Neural progenitor cell (in vitro differentiated cells): ENCODE data around the gene DCC. TPM values are rescaled to one million over a fixed set of nuclear protein-coding genes. Genes with fewer than 3 reads are reported as not detected.

ENCODE experiments used
- DNase-seq: peaks from one replicate; pipeline ENCODE4 v3.0.0-alpha.2; 2016; ENCODE audit warnings: low spot score
- H2AFZ ChIP-seq: fragments of 200-600 bp; sonication (generic); replicated peaks from 2 replicates; pipeline ENCODE4 v1.6.1; 2016; ENCODE audit warnings: antibody characterized with exemption
- H3F3A ChIP-seq: fragments of 200-600 bp; sonication (generic); 2 replicates; pipeline ENCODE4 v1.6.1; 2016; ENCODE audit warnings: antibody characterized with exemption, low read depth
- H3K27ac ChIP-seq: fragments of 200-600 bp; sonication (generic); 2 replicates; pipeline ENCODE4 v1.5.1; 2016; ENCODE audit warnings: mild to moderate bottlenecking
- H3K27me3 ChIP-seq: fragments of 200-600 bp; sonication (generic); 2 replicates; pipeline ENCODE4 v1.6.1; 2016; ENCODE audit warnings: mild to moderate bottlenecking, moderate library complexity
- H3K36me3 ChIP-seq: fragments of 200-600 bp; sonication (generic); 2 replicates; pipeline ENCODE4 v1.5.1; 2016
- H3K4me1 ChIP-seq: fragments of 200-600 bp; sonication (generic); 2 replicates; pipeline ENCODE4 v1.6.1; 2016; ENCODE audit warnings: mixed run types
- H3K4me2 ChIP-seq: fragments of 200-600 bp; sonication (generic); 2 replicates; pipeline ENCODE4 v1.6.1; 2016
- H3K4me3 ChIP-seq: fragments of 200-600 bp; sonication (generic); 2 replicates; pipeline ENCODE4 v1.5.1; 2016
- H3K79me2 ChIP-seq: fragments of 200-600 bp; sonication (generic); 2 replicates; pipeline ENCODE4 v1.6.1; 2016; ENCODE audit warnings: low read depth
- H3K9ac ChIP-seq: fragments of 200-600 bp; sonication (generic); 2 replicates; pipeline ENCODE4 v1.6.1; 2016
- H3K9me3 ChIP-seq: fragments of 200-600 bp; sonication (generic); 2 replicates; pipeline ENCODE4 v1.5.1; 2016; ENCODE audit warnings: low read depth
- H4K20me1 ChIP-seq: fragments of 200-600 bp; sonication (generic); 2 replicates; pipeline ENCODE4 v1.6.1; 2016; ENCODE audit warnings: low read depth
- H3K27ac Mint-ChIP-seq: 3 replicates; pipeline ENCODE4 v1.8.0; 2021; ENCODE audit warnings: mixed read lengths
- H3K27me3 Mint-ChIP-seq: 2 replicates; pipeline ENCODE4 v1.8.0; 2022; ENCODE audit warnings: low read depth, mild to moderate bottlenecking, inconsistent platforms, moderate library complexity, mixed read lengths; ENCODE audit not compliant: insufficient read depth
- H3K36me3 Mint-ChIP-seq: 3 replicates; pipeline ENCODE4 v1.8.0; 2021; ENCODE audit warnings: mixed read lengths
- H3K4me1 Mint-ChIP-seq: 3 replicates; pipeline ENCODE4 v1.8.0; 2021; ENCODE audit warnings: mixed read lengths
- H3K4me3 Mint-ChIP-seq: 3 replicates; pipeline ENCODE4 v1.8.0; 2021; ENCODE audit warnings: mild to moderate bottlenecking, moderate library complexity, mixed read lengths
- H3K9me3 Mint-ChIP-seq: 3 replicates; pipeline ENCODE4 v1.8.0; 2020; ENCODE audit warnings: mixed read lengths
- CTCF ChIP-seq: fragments of 200-600 bp; sonication (generic); IDR thresholded peaks from 2 replicates; pipeline ENCODE4 v1.5.1; 2017; ENCODE audit warnings: antibody characterized with exemption, mild to moderate bottlenecking
- EZH2 ChIP-seq: fragments of 200-600 bp; sonication (generic); IDR thresholded peaks from 2 replicates; pipeline ENCODE4 v1.6.1; 2017; ENCODE audit warnings: antibody characterized with exemption, mild to moderate bottlenecking, moderate library complexity
- EZH2phosphoT487 ChIP-seq: fragments of 200-600 bp; sonication (generic); IDR thresholded peaks from 2 replicates; pipeline ENCODE4 v1.6.1; 2017; ENCODE audit warnings: antibody characterized with exemption
- total RNA-seq: library from RNA; depleted of rRNA; stranded (reverse); fragments of >200 nt; gene quantifications from 2 replicates; pipeline ENCODE4 v1.2.3, GENCODE V29; 2015; ENCODE audit warnings: low replicate concordance

Gene DCC
- total RNA-seq, 1 donor from 2014 or later: 0.41 TPM

- Histone ChIP-seq H3K4me1 (no peaks in the 10 kb centered on the region), H3K4me3 (no peak overlapping the region), H3K27me3 (no peaks in the 10 kb centered on the region), H3K4me2 (no peak overlapping the region), H3F3A (no peaks in the 10 kb centered on the region), H3K27ac (no peak overlapping the region), H3K9me3 (no peaks in the 10 kb centered on the region), H3K36me3 (no peaks in the 10 kb centered on the region), H4K20me1 (no peaks in the 10 kb centered on the region), H2AFZ (no peak overlapping the region), H3K9ac (no peak overlapping the region), H3K79me2 (no peaks in the 10 kb centered on the region)
- peaks cover 2% of the 10 kb centered on the region for H3K36me3 Mint-ChIP-seq
- DNase-seq: no peak
- no peak overlapping the region for H3K4me3 Mint-ChIP-seq
- H3K27ac Mint-ChIP-seq: no peak overlapping the region
- TF ChIP-seq CTCF (no peak), EZH2 (no peak), EZH2phosphoT487 (no peak)
- H3K4me1 Mint-ChIP-seq: no peaks in the 10 kb centered on the region
- H3K27me3 Mint-ChIP-seq: no peaks in the 10 kb centered on the region
- peaks cover 2% of the 10 kb centered on the region for H3K9me3 Mint-ChIP-seq
Observed at GRCh38 chr18:52544086-52544485, 204.1 kb downstream of the DCC start.

- no peak overlapping the region for H3K9ac ChIP-seq
- no peak for DNase-seq
- no peaks in the 10 kb centered on the region for H3K27me3 ChIP-seq
- H3K4me2 ChIP-seq: no peak overlapping the region
- Mint-ChIP-seq H3K27ac (no peak overlapping the region), H3K4me1 (no peaks in the 10 kb centered on the region), H3K9me3 (no peaks in the 10 kb centered on the region), H3K36me3 (no peaks in the 10 kb centered on the region), H3K4me3 (no peak overlapping the region), H3K27me3 (no peaks in the 10 kb centered on the region)
- no peaks in the 10 kb centered on the region for H3K36me3 ChIP-seq
- TF ChIP-seq CTCF (no peak), EZH2 (no peak), EZH2phosphoT487 (no peak)
- no peaks in the 10 kb centered on the region for H3K4me1 ChIP-seq
- no peak overlapping the region for H3K4me3 ChIP-seq
- no peaks in the 10 kb centered on the region for H3F3A ChIP-seq
- no peak overlapping the region for H2AFZ ChIP-seq
- H3K79me2 ChIP-seq: no peaks in the 10 kb centered on the region
- no peaks in the 10 kb centered on the region for H3K9me3 ChIP-seq
- no peak overlapping the region for H3K27ac ChIP-seq
- H4K20me1 ChIP-seq: no peaks in the 10 kb centered on the region
Observed at GRCh38 chr18:52546686-52547346, 206.8 kb downstream of the DCC start.

DNA sequence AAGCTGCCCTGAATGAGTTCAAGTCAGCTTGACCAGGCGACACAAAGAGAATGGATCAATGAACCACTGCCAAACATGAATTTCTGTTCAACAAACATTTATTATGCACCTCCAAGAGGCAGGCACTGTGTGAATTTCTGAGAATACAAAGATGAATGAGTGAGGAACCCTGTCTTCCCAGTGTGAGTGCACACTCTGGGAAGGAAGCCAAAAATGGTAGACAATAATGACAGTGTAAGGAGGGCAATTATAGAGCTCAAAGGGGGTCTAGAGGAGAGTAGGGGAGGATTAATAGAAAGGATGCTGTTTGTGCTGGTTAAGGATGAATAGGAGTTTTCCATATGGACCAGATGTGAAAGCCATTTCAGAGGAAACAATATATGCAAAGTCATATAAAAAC, 213.4 kb downstream of the DCC start:
- no peaks in the 10 kb centered on the region for H3K27me3 ChIP-seq
- Mint-ChIP-seq H3K9me3 (no peaks in the 10 kb centered on the region), H3K4me3 (no peak overlapping the region), H3K4me1 (peaks cover 5% of the 10 kb centered on the region), H3K27ac (no peak overlapping the region), H3K36me3 (no peaks in the 10 kb centered on the region), H3K27me3 (no peaks in the 10 kb centered on the region)
- H3K79me2 ChIP-seq: no peaks in the 10 kb centered on the region
- no peak overlapping the region for H2AFZ ChIP-seq
- no peaks in the 10 kb centered on the region for H3K36me3 ChIP-seq
- no peaks in the 10 kb centered on the region for H3F3A ChIP-seq
- no peaks in the 10 kb centered on the region for H3K4me1 ChIP-seq
- TF ChIP-seq CTCF (no peak), EZH2 (no peak), EZH2phosphoT487 (no peak)
- no peak overlapping the region for H3K4me3 ChIP-seq
- H3K27ac ChIP-seq: no peak overlapping the region
- H3K9me3 ChIP-seq: no peaks in the 10 kb centered on the region
- H4K20me1 ChIP-seq: no peaks in the 10 kb centered on the region
- no peak overlapping the region for H3K9ac ChIP-seq
- H3K4me2 ChIP-seq: no peak overlapping the region
- no peak for DNase-seq
